HepG2 (cell line): Measurements from ENCODE around the gene TRAPPC4. TPM values are rescaled to one million over a fixed set of nuclear protein-coding genes. Genes with fewer than 3 reads are reported as not detected.

ENCODE experiments used
- ADNP ChIP-seq: sonication (generic); formaldehyde crosslinking; IDR thresholded peaks from 2 replicates; pipeline ENCODE4 v1.4.0; 2020; ENCODE audit warnings: missing genetic modification reagents
- CEBPG ChIP-seq: IDR thresholded peaks from 2 replicates; pipeline ENCODE4 v1.6.1; 2016
- GLI4 ChIP-seq: sonication (generic); formaldehyde crosslinking; IDR thresholded peaks from 2 replicates; pipeline ENCODE4 v1.5.1; 2020; ENCODE audit warnings: missing genetic modification reagents, mild to moderate bottlenecking, moderate library complexity, borderline replicate concordance
- HDAC1 ChIP-seq: sonication (generic); formaldehyde crosslinking; IDR thresholded peaks from 2 replicates; pipeline ENCODE4 v1.5.1; 2020; ENCODE audit warnings: mild to moderate bottlenecking, missing genetic modification reagents
- KDM5B ChIP-seq: sonication (generic); formaldehyde crosslinking; IDR thresholded peaks from 2 replicates; pipeline ENCODE4 v1.4.0; 2020; ENCODE audit warnings: missing genetic modification reagents, mild to moderate bottlenecking, borderline replicate concordance
- SCMH1 ChIP-seq: sonication (generic); formaldehyde crosslinking; IDR thresholded peaks from 2 replicates; pipeline ENCODE4 v1.9.0; 2021; ENCODE audit warnings: missing genetic modification reagents, mild to moderate bottlenecking, borderline replicate concordance
- SMAD1 ChIP-seq: sonication (generic); formaldehyde crosslinking; IDR thresholded peaks from 2 replicates; pipeline ENCODE4 v1.4.0; 2020; ENCODE audit warnings: missing genetic modification reagents, low read depth, mild to moderate bottlenecking, borderline replicate concordance
- SRSF1 ChIP-seq: fragments of 200-400 bp; formaldehyde crosslinking; optimal IDR thresholded peaks from 2 replicates; pipeline ENCODE3; 2017; ENCODE audit warnings: mild to moderate bottlenecking, low read depth, low read length, moderate library complexity
- TEAD2 ChIP-seq: sonication (generic); formaldehyde crosslinking; IDR thresholded peaks from 2 replicates; pipeline ENCODE4 v1.9.0; 2021; ENCODE audit warnings: missing genetic modification reagents
- YY1 ChIP-seq: IDR thresholded peaks from 2 replicates; pipeline ENCODE4 v1.6.1; 2011; ENCODE audit warnings: low read length, low read depth, moderate library complexity, mild to moderate bottlenecking; ENCODE audit not compliant: insufficient read depth, insufficient replicate concordance
- ZFP36 ChIP-seq: fragments of 150-350 bp; IDR thresholded peaks from 2 replicates; pipeline ENCODE4 v1.6.1; 2018; ENCODE audit warnings: borderline replicate concordance, low read length, low read depth; ENCODE audit not compliant: partially characterized antibody
- ZFP37 ChIP-seq: sonication (generic); formaldehyde crosslinking; IDR thresholded peaks from 2 replicates; pipeline ENCODE4 v1.4.0; 2020; ENCODE audit warnings: missing genetic modification reagents, borderline replicate concordance
- ZNF180 ChIP-seq: sonication (generic); formaldehyde crosslinking; IDR thresholded peaks from 2 replicates; pipeline ENCODE4 v1.4.0; 2020; ENCODE audit warnings: low read depth, missing genetic modification reagents, borderline replicate concordance
- ZNF20 ChIP-seq: sonication (generic); formaldehyde crosslinking; IDR thresholded peaks from 2 replicates; pipeline ENCODE4 v1.4.0; 2020; ENCODE audit warnings: mild to moderate bottlenecking, moderate library complexity, missing genetic modification reagents
- ZNF34 ChIP-seq: sonication (generic); formaldehyde crosslinking; IDR thresholded peaks from 2 replicates; pipeline ENCODE4 v1.4.0; 2020; ENCODE audit warnings: mild to moderate bottlenecking, missing genetic modification reagents, borderline replicate concordance
- ZNF549 ChIP-seq: sonication (generic); formaldehyde crosslinking; IDR thresholded peaks from 2 replicates; pipeline ENCODE4 v1.5.0; 2020; ENCODE audit warnings: missing genetic modification reagents
- ZNF720 ChIP-seq: sonication (generic); formaldehyde crosslinking; IDR thresholded peaks from 2 replicates; pipeline ENCODE4 v1.4.0; 2020; ENCODE audit warnings: missing genetic modification reagents
- ZSCAN30 ChIP-seq: sonication (generic); formaldehyde crosslinking; IDR thresholded peaks from 2 replicates; pipeline ENCODE4 v1.5.0; 2020; ENCODE audit warnings: mild to moderate bottlenecking, missing genetic modification reagents
- polyA plus RNA-seq, 8 experiments: library from polyadenylated mRNA; depleted of rRNA in 3 of 8; stranded (reverse) in 7 of 8; unstranded in 1 of 8; fragments of >200 nt; fragmentation: Illumina TruSeq in 4 of 8; extraction: Trizol in 4 of 8; gene quantifications; 2 replicates each; pipeline versions ENCODE4 v1.2.1 to v1.2.3, GENCODE V29; 2011 to 2016; ENCODE audit warnings: low read depth in 4 of 8, missing spikeins in 1 of 8, mixed read lengths in 1 of 8; ENCODE audit not compliant: insufficient read depth in 1 of 8
- total RNA-seq, 5 experiments: library from RNA; depleted of rRNA; stranded (reverse); fragments of >200 nt; fragmentation: Illumina TruSeq; extraction: Trizol; gene quantifications; 2 replicates each; pipeline ENCODE4 v1.2.3, GENCODE V29; 2016; ENCODE audit warnings: low read depth in 1 of 5
- TF ChIP-seq, protein P1 (sequence below): IDR thresholded peaks from 2 replicates; pipeline ENCODE4 v1.6.1; 2016; ENCODE audit warnings: control low read depth
- TF ChIP-seq, protein P2 (sequence below): sonication (generic); formaldehyde crosslinking; IDR thresholded peaks from 2 replicates; pipeline ENCODE4 v1.8.0; 2022; ENCODE audit warnings: mild to moderate bottlenecking, missing genetic modification reagents, borderline replicate concordance
- TF ChIP-seq, protein P3 (sequence below): sonication (generic); formaldehyde crosslinking; IDR thresholded peaks from 2 replicates; pipeline ENCODE4 v1.5.0; 2020; ENCODE audit warnings: missing genetic modification reagents
- TF ChIP-seq, protein P4 (sequence below): sonication (generic); formaldehyde crosslinking; IDR thresholded peaks from 2 replicates; pipeline ENCODE4 v1.4.0; 2020; ENCODE audit warnings: missing genetic modification reagents, mild to moderate bottlenecking, borderline replicate concordance
- TF ChIP-seq, protein P5 (sequence below): sonication (generic); formaldehyde crosslinking; IDR thresholded peaks from 2 replicates; pipeline ENCODE4 v1.4.0; 2020; ENCODE audit warnings: missing genetic modification reagents

Gene TRAPPC4
- total and polyA plus RNA-seq, 2 of the 13 experiments (the other 11 are each of a cell fraction or from before 2014, with no cell fraction given) = 97.4 to 140 TPM

DNA sequence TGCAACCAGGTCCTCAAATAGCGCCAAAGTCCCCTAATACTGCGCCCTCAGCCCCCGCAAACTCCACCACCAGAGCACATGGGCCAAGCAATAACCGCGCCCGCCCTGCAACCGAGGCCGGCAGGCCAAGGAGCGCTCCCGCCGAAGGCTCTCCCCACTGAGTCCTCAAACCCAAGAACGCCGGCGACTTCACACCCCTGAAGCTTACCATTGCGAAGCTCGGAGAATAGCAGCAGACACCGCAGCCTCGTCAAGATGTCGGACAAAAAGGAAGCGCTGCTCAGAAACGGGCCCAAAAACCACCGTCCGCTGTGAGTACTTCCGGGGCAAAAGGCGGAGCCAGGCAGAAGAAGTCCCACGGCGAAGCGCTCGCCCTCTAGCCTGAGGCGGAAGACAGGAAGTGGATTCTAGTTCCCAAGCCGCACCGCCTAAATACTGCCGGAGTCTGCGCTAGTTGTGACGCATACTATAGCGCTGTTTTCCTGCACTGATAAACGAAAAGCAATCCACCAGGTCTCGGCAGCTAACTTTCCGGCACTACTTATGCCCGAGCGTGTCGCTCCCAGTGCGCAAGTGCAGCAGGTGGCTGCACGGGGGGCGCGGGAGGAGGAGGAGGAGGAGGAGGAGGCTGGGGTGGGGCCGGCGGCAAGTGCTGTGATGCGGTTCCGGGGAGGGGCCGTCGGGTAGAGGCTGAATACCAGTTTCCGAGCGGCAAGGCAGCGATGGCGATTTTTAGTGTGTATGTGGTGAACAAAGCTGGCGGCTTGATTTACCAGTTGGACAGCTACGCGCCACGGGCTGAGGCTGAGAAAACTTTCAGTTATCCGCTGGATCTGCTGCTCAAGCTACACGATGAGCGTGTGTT is at the start of gene TRAPPC4, which contains the start of gene RPS25 (continued):
- TF ChIP-seq HDAC1 (CRISPR knock-in tag) = peak; percentile 92
- TF ChIP-seq SRSF1 = peak; percentile 84
- no peak for TF ChIP-seq SCMH1 (CRISPR knock-in tag)
- TF ChIP-seq, protein P1, sequence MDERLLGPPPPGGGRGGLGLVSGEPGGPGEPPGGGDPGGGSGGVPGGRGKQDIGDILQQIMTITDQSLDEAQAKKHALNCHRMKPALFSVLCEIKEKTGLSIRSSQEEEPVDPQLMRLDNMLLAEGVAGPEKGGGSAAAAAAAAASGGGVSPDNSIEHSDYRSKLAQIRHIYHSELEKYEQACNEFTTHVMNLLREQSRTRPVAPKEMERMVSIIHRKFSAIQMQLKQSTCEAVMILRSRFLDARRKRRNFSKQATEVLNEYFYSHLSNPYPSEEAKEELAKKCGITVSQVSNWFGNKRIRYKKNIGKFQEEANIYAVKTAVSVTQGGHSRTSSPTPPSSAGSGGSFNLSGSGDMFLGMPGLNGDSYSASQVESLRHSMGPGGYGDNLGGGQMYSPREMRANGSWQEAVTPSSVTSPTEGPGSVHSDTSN = no peak
- no peak for TF ChIP-seq TEAD2 (CRISPR knock-in tag)
- no peak for TF ChIP-seq ZNF34 (CRISPR knock-in tag)
- TF ChIP-seq, protein P2, sequence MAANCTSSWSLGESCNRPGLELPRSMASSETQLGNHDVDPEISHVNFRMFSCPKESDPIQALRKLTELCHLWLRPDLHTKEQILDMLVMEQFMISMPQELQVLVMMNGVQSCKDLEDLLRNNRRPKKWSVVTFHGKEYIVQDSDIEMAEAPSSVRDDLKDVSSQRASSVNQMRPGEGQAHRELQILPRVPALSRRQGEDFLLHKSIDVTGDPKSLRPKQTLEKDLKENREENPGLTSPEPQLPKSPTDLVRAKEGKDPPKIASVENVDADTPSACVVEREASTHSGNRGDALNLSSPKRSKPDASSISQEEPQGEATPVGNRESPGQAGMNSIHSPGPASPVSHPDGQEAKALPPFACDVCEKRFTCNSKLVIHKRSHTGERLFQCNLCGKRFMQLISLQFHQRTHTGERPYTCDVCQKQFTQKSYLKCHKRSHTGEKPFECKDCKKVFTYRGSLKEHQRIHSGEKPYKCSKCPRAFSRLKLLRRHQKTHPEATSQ (CRISPR knock-in tag) = 0 out of 2 replicates have a peak, but pooled peaks have one; percentile 47
- no peak for TF ChIP-seq ZFP36
- TF ChIP-seq YY1 = peak; percentile 91
- TF ChIP-seq ZFP37 (CRISPR knock-in tag) = no peak
- no peak for TF ChIP-seq CEBPG (CRISPR knock-in tag)
- no peak for TF ChIP-seq ZNF720
- TF ChIP-seq GLI4 (CRISPR knock-in tag) = no peak
- TF ChIP-seq ZNF20 (CRISPR knock-in tag) = 0 out of 2 replicates have a peak, but pooled peaks have one; percentile 21
- no peak for TF ChIP-seq ZSCAN30 (CRISPR knock-in tag)
- TF ChIP-seq KDM5B (CRISPR knock-in tag) = peak; percentile 85; the same call in 1 of the 2 replicates
- no peak for TF ChIP-seq ADNP (CRISPR knock-in tag)
- TF ChIP-seq, protein P3, sequence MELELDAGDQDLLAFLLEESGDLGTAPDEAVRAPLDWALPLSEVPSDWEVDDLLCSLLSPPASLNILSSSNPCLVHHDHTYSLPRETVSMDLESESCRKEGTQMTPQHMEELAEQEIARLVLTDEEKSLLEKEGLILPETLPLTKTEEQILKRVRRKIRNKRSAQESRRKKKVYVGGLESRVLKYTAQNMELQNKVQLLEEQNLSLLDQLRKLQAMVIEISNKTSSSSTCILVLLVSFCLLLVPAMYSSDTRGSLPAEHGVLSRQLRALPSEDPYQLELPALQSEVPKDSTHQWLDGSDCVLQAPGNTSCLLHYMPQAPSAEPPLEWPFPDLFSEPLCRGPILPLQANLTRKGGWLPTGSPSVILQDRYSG (CRISPR knock-in tag) = 0 out of 2 replicates have a peak, but pooled peaks have one; percentile 58
- TF ChIP-seq, protein P4, sequence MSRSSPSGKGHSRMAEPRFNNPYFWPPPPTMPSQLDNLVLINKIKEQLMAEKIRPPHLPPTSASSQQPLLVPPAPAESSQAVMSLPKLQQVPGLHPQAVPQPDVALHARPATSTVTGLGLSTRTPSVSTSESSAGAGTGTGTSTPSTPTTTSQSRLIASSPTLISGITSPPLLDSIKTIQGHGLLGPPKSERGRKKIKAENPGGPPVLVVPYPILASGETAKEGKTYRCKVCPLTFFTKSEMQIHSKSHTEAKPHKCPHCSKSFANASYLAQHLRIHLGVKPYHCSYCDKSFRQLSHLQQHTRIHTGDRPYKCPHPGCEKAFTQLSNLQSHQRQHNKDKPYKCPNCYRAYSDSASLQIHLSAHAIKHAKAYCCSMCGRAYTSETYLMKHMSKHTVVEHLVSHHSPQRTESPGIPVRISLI (CRISPR knock-in tag) = no peak; the same call in 1 of the 2 replicates
- TF ChIP-seq SMAD1 (CRISPR knock-in tag) = peak; percentile 78; the same call in 1 of the 2 replicates
- TF ChIP-seq ZNF549 (CRISPR knock-in tag) = no peak
- TF ChIP-seq, protein P5, sequence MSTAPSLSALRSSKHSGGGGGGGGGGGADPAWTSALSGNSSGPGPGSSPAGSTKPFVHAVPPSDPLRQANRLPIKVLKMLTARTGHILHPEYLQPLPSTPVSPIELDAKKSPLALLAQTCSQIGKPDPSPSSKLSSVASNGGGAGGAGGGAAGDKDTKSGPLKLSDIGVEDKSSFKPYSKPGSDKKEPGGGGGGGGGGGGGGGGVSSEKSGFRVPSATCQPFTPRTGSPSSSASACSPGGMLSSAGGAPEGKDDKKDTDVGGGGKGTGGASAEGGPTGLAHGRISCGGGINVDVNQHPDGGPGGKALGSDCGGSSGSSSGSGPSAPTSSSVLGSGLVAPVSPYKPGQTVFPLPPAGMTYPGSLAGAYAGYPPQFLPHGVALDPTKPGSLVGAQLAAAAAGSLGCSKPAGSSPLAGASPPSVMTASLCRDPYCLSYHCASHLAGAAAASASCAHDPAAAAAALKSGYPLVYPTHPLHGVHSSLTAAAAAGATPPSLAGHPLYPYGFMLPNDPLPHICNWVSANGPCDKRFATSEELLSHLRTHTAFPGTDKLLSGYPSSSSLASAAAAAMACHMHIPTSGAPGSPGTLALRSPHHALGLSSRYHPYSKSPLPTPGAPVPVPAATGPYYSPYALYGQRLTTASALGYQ (CRISPR knock-in tag) = 0 out of 2 replicates have a peak, but pooled peaks have one; percentile 51
- TF ChIP-seq ZNF180 (CRISPR knock-in tag) = no peak
